Neural progenitor cell (in vitro differentiated cells): ENCODE measurements around the gene KDM5C. TPM values are rescaled to one million over a fixed set of nuclear protein-coding genes. Genes with fewer than 3 reads are reported as not detected.
A peak's percentile ranks its signal among the peaks of the same experiment; 100 is the strongest.

Experiments used
- DNase-seq: peaks from one replicate; pipeline ENCODE4 v3.0.0-alpha.2; 2016; ENCODE audit warnings: low spot score
- H2AFZ ChIP-seq: fragments of 200-600 bp; sonication (generic); replicated peaks from 2 replicates; pipeline ENCODE4 v1.6.1; 2016; ENCODE audit warnings: antibody characterized with exemption
- H3F3A ChIP-seq: fragments of 200-600 bp; sonication (generic); 2 replicates; pipeline ENCODE4 v1.6.1; 2016; ENCODE audit warnings: antibody characterized with exemption, low read depth
- H3K27ac ChIP-seq: fragments of 200-600 bp; sonication (generic); 2 replicates; pipeline ENCODE4 v1.5.1; 2016; ENCODE audit warnings: mild to moderate bottlenecking
- H3K27me3 ChIP-seq: fragments of 200-600 bp; sonication (generic); 2 replicates; pipeline ENCODE4 v1.6.1; 2016; ENCODE audit warnings: mild to moderate bottlenecking, moderate library complexity
- H3K36me3 ChIP-seq: fragments of 200-600 bp; sonication (generic); 2 replicates; pipeline ENCODE4 v1.5.1; 2016
- H3K4me1 ChIP-seq: fragments of 200-600 bp; sonication (generic); 2 replicates; pipeline ENCODE4 v1.6.1; 2016; ENCODE audit warnings: mixed run types
- H3K4me2 ChIP-seq: fragments of 200-600 bp; sonication (generic); 2 replicates; pipeline ENCODE4 v1.6.1; 2016
- H3K4me3 ChIP-seq: fragments of 200-600 bp; sonication (generic); 2 replicates; pipeline ENCODE4 v1.5.1; 2016
- H3K79me2 ChIP-seq: fragments of 200-600 bp; sonication (generic); 2 replicates; pipeline ENCODE4 v1.6.1; 2016; ENCODE audit warnings: low read depth
- H3K9ac ChIP-seq: fragments of 200-600 bp; sonication (generic); 2 replicates; pipeline ENCODE4 v1.6.1; 2016
- H3K9me3 ChIP-seq: fragments of 200-600 bp; sonication (generic); 2 replicates; pipeline ENCODE4 v1.5.1; 2016; ENCODE audit warnings: low read depth
- H4K20me1 ChIP-seq: fragments of 200-600 bp; sonication (generic); 2 replicates; pipeline ENCODE4 v1.6.1; 2016; ENCODE audit warnings: low read depth
- H3K27ac Mint-ChIP-seq: 3 replicates; pipeline ENCODE4 v1.8.0; 2021; ENCODE audit warnings: mixed read lengths
- H3K27me3 Mint-ChIP-seq: 2 replicates; pipeline ENCODE4 v1.8.0; 2022; ENCODE audit warnings: low read depth, mild to moderate bottlenecking, inconsistent platforms, moderate library complexity, mixed read lengths; ENCODE audit not compliant: insufficient read depth
- H3K36me3 Mint-ChIP-seq: 3 replicates; pipeline ENCODE4 v1.8.0; 2021; ENCODE audit warnings: mixed read lengths
- H3K4me1 Mint-ChIP-seq: 3 replicates; pipeline ENCODE4 v1.8.0; 2021; ENCODE audit warnings: mixed read lengths
- H3K4me3 Mint-ChIP-seq: 3 replicates; pipeline ENCODE4 v1.8.0; 2021; ENCODE audit warnings: mild to moderate bottlenecking, moderate library complexity, mixed read lengths
- H3K9me3 Mint-ChIP-seq: 3 replicates; pipeline ENCODE4 v1.8.0; 2020; ENCODE audit warnings: mixed read lengths
- CTCF ChIP-seq: fragments of 200-600 bp; sonication (generic); IDR thresholded peaks from 2 replicates; pipeline ENCODE4 v1.5.1; 2017; ENCODE audit warnings: antibody characterized with exemption, mild to moderate bottlenecking
- EZH2 ChIP-seq: fragments of 200-600 bp; sonication (generic); IDR thresholded peaks from 2 replicates; pipeline ENCODE4 v1.6.1; 2017; ENCODE audit warnings: antibody characterized with exemption, mild to moderate bottlenecking, moderate library complexity
- EZH2phosphoT487 ChIP-seq: fragments of 200-600 bp; sonication (generic); IDR thresholded peaks from 2 replicates; pipeline ENCODE4 v1.6.1; 2017; ENCODE audit warnings: antibody characterized with exemption
- total RNA-seq: library from RNA; depleted of rRNA; stranded (reverse); fragments of >200 nt; gene quantifications from 2 replicates; pipeline ENCODE4 v1.2.3, GENCODE V29; 2015; ENCODE audit warnings: low replicate concordance

Gene KDM5C
- total RNA-seq, 1 donor from 2014 or later: 118 TPM

DNA sequence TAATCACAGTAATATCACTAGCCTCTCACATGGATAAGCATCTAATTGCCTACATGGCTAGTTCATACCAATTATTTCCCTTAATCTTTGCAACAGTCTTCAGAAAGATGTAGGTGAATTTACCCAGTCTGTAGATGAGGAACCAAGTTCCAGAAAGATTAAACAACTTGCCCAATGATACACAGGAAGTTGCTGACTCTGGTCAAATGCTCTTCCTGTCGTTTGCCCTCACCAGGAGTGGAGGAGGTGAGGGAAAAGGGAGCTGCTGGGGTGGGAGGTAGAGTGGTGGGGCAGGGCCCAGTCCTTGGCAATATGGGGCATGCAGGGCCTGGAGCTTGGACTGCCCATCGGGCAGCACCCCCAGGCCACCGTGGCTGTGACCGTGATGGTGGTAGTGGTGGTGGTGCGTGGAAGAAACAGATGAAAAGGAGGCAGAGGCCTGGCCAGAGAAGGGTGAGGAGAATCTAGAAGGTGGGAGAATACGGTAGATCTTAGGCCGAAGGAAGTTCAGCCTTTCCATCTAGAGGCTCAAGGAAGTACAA lies 2.3 kb upstream of the KDM5C start:
- peaks cover 10% of the 10 kb centered on the region for H3K36me3 Mint-ChIP-seq
- H3K27ac Mint-ChIP-seq: no peak overlapping the region

GRCh38 chrX:53223955-53224859 lies 800 bp downstream of the KDM5C start:
- Histone ChIP-seq H3K36me3 (no peaks in the 10 kb centered on the region), H3K79me2 (peaks cover 59% of the 10 kb centered on the region), H2AFZ (peak overlapping the region; percentile 98), H3F3A (no peaks in the 10 kb centered on the region), H3K27me3 (no peaks in the 10 kb centered on the region), H3K4me1 (peaks cover 17% of the 10 kb centered on the region), H3K9me3 (no peaks in the 10 kb centered on the region), H3K4me3 (peak overlapping the region; percentile 84), H3K4me2 (peak overlapping the region; percentile 95), H4K20me1 (peaks cover 50% of the 10 kb centered on the region), H3K27ac (peak overlapping the region; percentile 98), H3K9ac (peak overlapping the region; percentile 100)
- peak; percentile 55 for DNase-seq
- TF ChIP-seq CTCF (no peak), EZH2 (no peak), EZH2phosphoT487 (no peak)
- peaks cover 28% of the 10 kb centered on the region for H3K4me1 Mint-ChIP-seq
- H3K9me3 Mint-ChIP-seq: no peaks in the 10 kb centered on the region
- H3K36me3 Mint-ChIP-seq: peaks cover 24% of the 10 kb centered on the region
- H3K27me3 Mint-ChIP-seq: peaks cover 8% of the 10 kb centered on the region
- peak overlapping the region; percentile 96 for H3K27ac Mint-ChIP-seq
- H3K4me3 Mint-ChIP-seq: peak overlapping the region; percentile 99

More for the DNA sequence above, 2.3 kb upstream of the KDM5C start:
- peaks cover 8% of the 10 kb centered on the region for H3K27me3 Mint-ChIP-seq
- H4K20me1 ChIP-seq: peaks cover 21% of the 10 kb centered on the region
- H3K4me1 ChIP-seq: peaks cover 16% of the 10 kb centered on the region
- H3K9me3 ChIP-seq: no peaks in the 10 kb centered on the region
- H3K36me3 ChIP-seq: no peaks in the 10 kb centered on the region
- TF ChIP-seq EZH2 (no peak), CTCF (no peak), EZH2phosphoT487 (no peak)
- no peak overlapping the region for H3K9ac ChIP-seq
- no peak overlapping the region for H3K4me3 Mint-ChIP-seq
- H3F3A ChIP-seq: no peaks in the 10 kb centered on the region
- H3K79me2 ChIP-seq: peaks cover 28% of the 10 kb centered on the region
- no peak overlapping the region for H3K4me3 ChIP-seq
- H3K4me1 Mint-ChIP-seq: peaks cover 24% of the 10 kb centered on the region
- no peak overlapping the region for H3K4me2 ChIP-seq
- no peaks in the 10 kb centered on the region for H3K9me3 Mint-ChIP-seq
- DNase-seq: no peak
- no peaks in the 10 kb centered on the region for H3K27me3 ChIP-seq
- H2AFZ ChIP-seq: no peak overlapping the region
- no peak overlapping the region for H3K27ac ChIP-seq

GRCh38 chrX:53223068-53223693 lies 1.8 kb downstream of the KDM5C start:
- peak overlapping the region; percentile 100 for H3K9ac ChIP-seq
- H3K36me3 ChIP-seq: no peaks in the 10 kb centered on the region
- Mint-ChIP-seq H3K4me1 (peaks cover 28% of the 10 kb centered on the region), H3K9me3 (no peaks in the 10 kb centered on the region), H3K27ac (peak overlapping the region; percentile 82), H3K36me3 (peaks cover 24% of the 10 kb centered on the region), H3K4me3 (peak overlapping the region; percentile 99), H3K27me3 (peaks cover 6% of the 10 kb centered on the region)
- H4K20me1 ChIP-seq: peaks cover 58% of the 10 kb centered on the region
- H3K27me3 ChIP-seq: no peaks in the 10 kb centered on the region
- no peaks in the 10 kb centered on the region for H3K9me3 ChIP-seq
- no peak overlapping the region for H3K27ac ChIP-seq
- H3F3A ChIP-seq: no peaks in the 10 kb centered on the region
- peak; percentile 19 for DNase-seq
- H3K4me2 ChIP-seq: peak overlapping the region; percentile 95
- H2AFZ ChIP-seq: no peak overlapping the region
- H3K4me1 ChIP-seq: peaks cover 17% of the 10 kb centered on the region
- no peak for TF ChIP-seq EZH2phosphoT487
- peak; percentile 29 for TF ChIP-seq CTCF
- peak overlapping the region; percentile 84 for H3K4me3 ChIP-seq
- peaks cover 69% of the 10 kb centered on the region for H3K79me2 ChIP-seq
